Measurements from ENCODE around the gene RPS5. TPM values are rescaled to one million over a fixed set of nuclear protein-coding genes. Genes with fewer than 3 reads are reported as not detected.
A peak's percentile ranks its signal among the peaks of the same experiment; 100 is the strongest.
"Not testable (repeated sequence)": the region's sequence is repeated elsewhere in the genome, so short reads cannot be mapped to it uniquely, and the experiment has no call there.

Gene RPS5
- total RNA-seq, 5 donors from 2014 or later (not counting 1 experiment from before 2014, with no cell fraction given): 1,332 to 1,813 (median 1,414) TPM

- H3K9me3 Mint-ChIP-seq; H3K36me3 Mint-ChIP-seq; H3K27ac ChIP-seq (ENCODE audit: low read length); H3K36me3 ChIP-seq (ENCODE audit: control insufficient read depth in 2 of 2, extremely low read depth in 1 of 2, insufficient read depth in 1 of 2, low read length in 1 of 2); H3K27me3 Mint-ChIP-seq; DNase-seq; CTCF ChIA-PET; H3K9me3 ChIP-seq: not testable (repeated sequence)
- ATAC-seq (replicated peaks in 1 of 4): peak in 2 of 4 experiments; percentile 5 to 7
- Histone ChIP-seq H3K27me3 (replicated peaks in 1 of 2; ENCODE audit: control insufficient read depth in 2 of 2, extremely low read depth in 1 of 2, insufficient read depth in 2 of 2, low read length in 1 of 2) (peaks cover 0 to 19% of the 10 kb centered on the region in 2 experiments), H3K4me3 (ENCODE audit: control insufficient read depth in 1 of 2, extremely low read depth in 1 of 2, low read length in 1 of 2) (peak overlapping the region; percentile 44 to 76), H3K4me1 (ENCODE audit: control insufficient read depth in 1 of 2, extremely low read depth in 1 of 2, insufficient read depth in 2 of 2, low read length in 2 of 2) (peaks cover 9 to 17% of the 10 kb centered on the region in 2 experiments)
- Mint-ChIP-seq H3K4me3 (peak overlapping the region; percentile 86 to 90 (median 88)), H3K27ac (peak overlapping the region; percentile 81 to 83), H3K4me1 (peaks cover 31 to 35% (median 31%) of the 10 kb centered on the region in 3 donors)
- 10% methylated on average over 2 of the region's 12 CpGs for WGBS (ENCODE audit: insufficient coverage)
- POLR2A ChIA-PET: interaction anchor here in 1 of 2 donors (0.6 to 0.9 kb wide), 3 partner anchors 16 to 42 kb away, joined by 3 to 8 read pairs (median 3); partner anchors contain the start of gene ZSCAN22
These were observed 39.0 kb upstream of the RPS5 start for GRCh38 chr19:58348080-58348479.

DNA sequence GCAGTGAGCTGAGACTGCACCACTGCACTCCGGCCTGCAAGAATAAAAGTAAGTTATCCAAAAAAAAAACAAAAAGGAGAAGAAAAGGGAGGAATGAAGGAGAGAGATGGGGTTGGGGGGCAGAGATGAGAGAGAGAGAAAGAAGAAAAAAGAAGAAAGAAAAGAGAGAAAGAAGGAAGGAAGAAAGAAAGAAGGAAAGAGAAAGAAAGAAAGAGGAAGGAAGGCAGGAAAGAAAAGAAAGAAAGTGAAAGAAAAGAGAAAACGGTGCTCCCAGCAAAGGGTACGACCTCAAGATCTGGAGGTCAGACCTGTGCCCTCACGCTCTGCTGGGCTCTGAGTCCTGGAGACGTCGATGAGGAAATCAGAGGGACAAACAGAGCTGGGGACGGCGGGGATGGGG is 37.5 kb upstream of the RPS5 start:
- 75% methylated on average over 7 of the region's 8 CpGs for WGBS (ENCODE audit: insufficient coverage)
- Mint-ChIP-seq H3K36me3 (no peaks in the 10 kb centered on the region), H3K9me3 (no peaks in the 10 kb centered on the region), H3K27me3 (peaks cover 0 to 7% of the 10 kb centered on the region in 2 donors), H3K4me3 (peak overlapping the region in 2 of 3 donors; percentile 13 to 26), H3K27ac (peak overlapping the region in 1 of 2 donors; percentile 58), H3K4me1 (peaks cover 31 to 35% (median 31%) of the 10 kb centered on the region in 3 donors)
- H3K4me3 ChIP-seq (ENCODE audit: control insufficient read depth in 1 of 2, extremely low read depth in 1 of 2, low read length in 1 of 2): no peak overlapping the region
- no peaks in the 10 kb centered on the region for H3K9me3 ChIP-seq
- no peaks in the 10 kb centered on the region for H3K36me3 ChIP-seq (ENCODE audit: control insufficient read depth in 2 of 2, extremely low read depth in 1 of 2, insufficient read depth in 1 of 2, low read length in 1 of 2)
- H3K4me1 ChIP-seq (ENCODE audit: control insufficient read depth in 1 of 2, extremely low read depth in 1 of 2, insufficient read depth in 2 of 2, low read length in 2 of 2): peaks cover 9 to 18% of the 10 kb centered on the region in 2 experiments
- no peak overlapping the region for H3K27ac ChIP-seq (ENCODE audit: low read length)
- ChIA-PET POLR2A (no interaction called here), CTCF (no interaction called here)
- peaks cover 0 to 20% of the 10 kb centered on the region in 2 experiments for H3K27me3 ChIP-seq (replicated peaks in 1 of 2; ENCODE audit: control insufficient read depth in 2 of 2, extremely low read depth in 1 of 2, insufficient read depth in 2 of 2, low read length in 1 of 2)
- no peak for ATAC-seq (replicated peaks in 1 of 4)
- DNase-seq: no peak

DNA sequence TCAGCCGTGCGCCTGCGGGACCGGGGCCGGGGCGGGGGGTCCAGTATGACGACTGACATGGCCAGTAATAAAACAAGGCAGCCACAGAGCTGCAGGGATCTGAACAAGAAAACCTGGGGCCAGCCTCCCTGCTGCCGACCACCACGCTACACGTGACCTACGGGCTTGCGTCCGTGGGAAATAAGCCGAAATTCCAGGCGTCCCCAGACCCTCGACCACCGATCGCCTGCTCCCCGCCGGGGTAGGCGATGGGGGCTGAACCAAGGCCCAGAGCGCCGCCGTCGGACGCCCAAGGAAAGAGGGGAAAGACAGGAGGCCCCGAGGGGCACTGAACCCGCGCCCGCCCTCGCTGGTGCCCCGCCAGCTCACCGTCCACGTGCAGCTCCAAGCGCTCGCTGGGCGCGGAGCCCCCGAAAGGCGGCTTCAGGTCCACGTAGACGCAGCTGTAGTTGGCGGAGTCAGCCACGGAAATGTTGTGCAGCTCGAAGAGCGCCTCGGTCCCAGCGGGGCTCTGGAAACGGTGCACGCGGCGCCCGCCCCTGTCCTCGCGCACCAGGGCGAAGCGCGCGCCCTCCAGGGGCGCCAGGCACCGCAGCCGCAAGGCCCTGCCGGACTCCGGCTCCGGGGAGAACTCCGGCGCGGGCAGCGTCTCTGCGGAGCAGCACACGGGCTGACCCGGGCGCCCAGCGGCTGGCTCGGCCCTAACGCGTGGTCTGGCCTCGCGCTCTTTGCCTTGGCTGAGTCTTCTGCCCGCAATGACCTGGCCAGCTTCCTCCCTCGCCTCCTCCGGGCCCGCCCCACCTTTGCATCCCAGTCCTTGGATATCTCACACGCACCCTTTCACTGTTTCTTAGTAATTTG is 36.8 kb upstream of the RPS5 start:
- no peak overlapping the region for H3K27ac Mint-ChIP-seq
- peak overlapping the region in 1 of 2 donors; percentile 38 for H3K4me3 ChIP-seq (ENCODE audit: control insufficient read depth in 1 of 2, extremely low read depth in 1 of 2, low read length in 1 of 2)
- CTCF ChIA-PET: no interaction called here

DNA sequence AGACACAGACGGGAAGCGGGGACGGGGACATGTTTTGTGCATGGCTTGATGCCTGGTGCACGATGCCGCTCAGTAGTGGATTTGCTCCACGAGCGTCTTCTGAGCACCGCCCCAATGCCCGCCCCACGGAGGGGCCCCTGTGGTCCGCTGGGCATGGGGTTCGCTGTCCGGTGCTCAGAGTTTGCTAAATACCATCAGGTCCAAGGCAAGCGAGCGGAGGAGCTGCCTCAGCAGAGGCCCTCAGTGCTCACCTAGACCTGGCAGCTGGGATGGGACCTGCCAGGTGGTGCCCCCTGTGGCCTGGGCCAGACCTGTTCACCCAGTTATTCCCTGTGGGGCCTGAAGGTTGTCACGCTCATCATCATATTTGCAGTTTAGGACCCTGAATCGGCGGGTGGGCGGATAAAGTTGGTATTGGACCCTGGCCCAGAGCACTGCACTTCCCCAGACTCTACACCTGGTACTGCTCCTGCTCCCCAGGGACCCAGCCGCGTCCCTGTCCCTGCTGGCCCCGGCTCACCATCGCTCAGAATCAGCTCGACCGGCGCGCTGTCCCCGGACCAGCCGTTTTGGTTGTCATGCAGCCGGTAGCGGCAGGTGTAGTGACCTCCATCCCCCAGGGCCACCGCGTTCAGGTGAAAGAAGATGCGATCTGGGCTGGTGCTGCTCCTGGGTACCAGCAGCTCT is 36.1 kb upstream of the RPS5 start:
- Mint-ChIP-seq H3K27me3 (peaks cover 0 to 7% of the 10 kb centered on the region in 2 donors), H3K36me3 (no peaks in the 10 kb centered on the region), H3K9me3 (no peaks in the 10 kb centered on the region), H3K27ac (no peak overlapping the region), H3K4me1 (peaks cover 33 to 36% (median 34%) of the 10 kb centered on the region in 3 donors), H3K4me3 (no peak overlapping the region)
- peaks cover 0 to 25% of the 10 kb centered on the region in 2 experiments for H3K27me3 ChIP-seq (replicated peaks in 1 of 2; ENCODE audit: control insufficient read depth in 2 of 2, extremely low read depth in 1 of 2, insufficient read depth in 2 of 2, low read length in 1 of 2)
- WGBS (ENCODE audit: insufficient coverage): 92% methylated on average over 29 of the region's 34 CpGs
- no peak overlapping the region for H3K27ac ChIP-seq (ENCODE audit: low read length)
- H3K4me3 ChIP-seq (ENCODE audit: control insufficient read depth in 1 of 2, extremely low read depth in 1 of 2, low read length in 1 of 2): no peak overlapping the region
- no peaks in the 10 kb centered on the region for H3K36me3 ChIP-seq (ENCODE audit: control insufficient read depth in 2 of 2, extremely low read depth in 1 of 2, insufficient read depth in 1 of 2, low read length in 1 of 2)
- H3K9me3 ChIP-seq: no peaks in the 10 kb centered on the region
- no peak for DNase-seq
- ChIA-PET CTCF (no interaction called here), POLR2A (no interaction called here)
- no peak for ATAC-seq (replicated peaks in 1 of 4)
- peaks cover 9 to 28% of the 10 kb centered on the region in 2 experiments for H3K4me1 ChIP-seq (ENCODE audit: control insufficient read depth in 1 of 2, extremely low read depth in 1 of 2, insufficient read depth in 2 of 2, low read length in 2 of 2)

More for the DNA sequence above, 36.8 kb upstream of the RPS5 start:
- DNase-seq (no peak), ATAC-seq (replicated peaks in 1 of 4) (no peak)
- no peaks in the 10 kb centered on the region for H3K36me3 ChIP-seq (ENCODE audit: control insufficient read depth in 2 of 2, extremely low read depth in 1 of 2, insufficient read depth in 1 of 2, low read length in 1 of 2)
- H3K27me3 ChIP-seq (replicated peaks in 1 of 2; ENCODE audit: control insufficient read depth in 2 of 2, extremely low read depth in 1 of 2, insufficient read depth in 2 of 2, low read length in 1 of 2): peaks cover 0 to 25% of the 10 kb centered on the region in 2 experiments
- 83% methylated on average over 79 of the region's 84 CpGs for WGBS (ENCODE audit: insufficient coverage)
- peaks cover 9 to 20% of the 10 kb centered on the region in 2 experiments for H3K4me1 ChIP-seq (ENCODE audit: control insufficient read depth in 1 of 2, extremely low read depth in 1 of 2, insufficient read depth in 2 of 2, low read length in 2 of 2)
- no peak overlapping the region for H3K27ac ChIP-seq (ENCODE audit: low read length)
- POLR2A ChIA-PET: no interaction called here
- Mint-ChIP-seq H3K4me1 (peaks cover 35 to 38% (median 35%) of the 10 kb centered on the region in 3 donors), H3K4me3 (peak overlapping the region in 1 of 3 donors; percentile 26), H3K9me3 (no peaks in the 10 kb centered on the region), H3K27me3 (peaks cover 0 to 7% of the 10 kb centered on the region in 2 donors), H3K36me3 (no peaks in the 10 kb centered on the region)
- H3K9me3 ChIP-seq: no peaks in the 10 kb centered on the region

GRCh38 chr19:58351558-58351878 is 35.6 kb upstream of the RPS5 start:
- no peak overlapping the region for H3K4me3 ChIP-seq (ENCODE audit: control insufficient read depth in 1 of 2, extremely low read depth in 1 of 2, low read length in 1 of 2)
- no peak overlapping the region for H3K4me3 Mint-ChIP-seq
- 98% methylated on average over 7 of the region's 9 CpGs for WGBS (ENCODE audit: insufficient coverage)
- H3K27ac ChIP-seq (ENCODE audit: low read length): no peak overlapping the region
- ChIA-PET POLR2A (no interaction called here), CTCF (interaction anchor here in 1 of 2 donors (0.7 kb wide), 1 partner anchor 111 kb away, joined by 5 read pairs; no protein-coding TSS in a partner anchor)
- H3K36me3 Mint-ChIP-seq: no peaks in the 10 kb centered on the region
- H3K4me1 ChIP-seq (ENCODE audit: control insufficient read depth in 1 of 2, extremely low read depth in 1 of 2, insufficient read depth in 2 of 2, low read length in 2 of 2): peaks cover 9 to 31% of the 10 kb centered on the region in 2 experiments
- peaks cover 34 to 36% (median 35%) of the 10 kb centered on the region in 3 donors for H3K4me1 Mint-ChIP-seq
- no peaks in the 10 kb centered on the region for H3K9me3 ChIP-seq
- H3K9me3 Mint-ChIP-seq: no peaks in the 10 kb centered on the region
- ATAC-seq (replicated peaks in 1 of 4) (no peak), DNase-seq (no peak)
- no peaks in the 10 kb centered on the region for H3K36me3 ChIP-seq (ENCODE audit: control insufficient read depth in 2 of 2, extremely low read depth in 1 of 2, insufficient read depth in 1 of 2, low read length in 1 of 2)
- H3K27ac Mint-ChIP-seq: no peak overlapping the region
- peaks cover 0 to 7% of the 10 kb centered on the region in 2 donors for H3K27me3 Mint-ChIP-seq
- H3K27me3 ChIP-seq (replicated peaks in 1 of 2; ENCODE audit: control insufficient read depth in 2 of 2, extremely low read depth in 1 of 2, insufficient read depth in 2 of 2, low read length in 1 of 2): peaks cover 0 to 23% of the 10 kb centered on the region in 2 experiments

- WGBS (ENCODE audit: insufficient coverage): 89% methylated on average over 15 of the region's 23 CpGs
- Mint-ChIP-seq H3K9me3 (no peaks in the 10 kb centered on the region), H3K36me3 (no peaks in the 10 kb centered on the region), H3K4me3 (no peak overlapping the region), H3K27ac (no peak overlapping the region), H3K4me1 (peaks cover 30 to 36% (median 32%) of the 10 kb centered on the region in 3 donors), H3K27me3 (peaks cover 0 to 7% of the 10 kb centered on the region in 2 donors)
- no peak overlapping the region for H3K4me3 ChIP-seq (ENCODE audit: control insufficient read depth in 1 of 2, extremely low read depth in 1 of 2, low read length in 1 of 2)
- H3K36me3 ChIP-seq (ENCODE audit: control insufficient read depth in 2 of 2, extremely low read depth in 1 of 2, insufficient read depth in 1 of 2, low read length in 1 of 2): no peaks in the 10 kb centered on the region
- ATAC-seq (replicated peaks in 1 of 4) (no peak), DNase-seq (no peak)
- POLR2A ChIA-PET: no interaction called here
- H3K27ac ChIP-seq (ENCODE audit: low read length): no peak overlapping the region
- peaks cover 9 to 31% of the 10 kb centered on the region in 2 experiments for H3K4me1 ChIP-seq (ENCODE audit: control insufficient read depth in 1 of 2, extremely low read depth in 1 of 2, insufficient read depth in 2 of 2, low read length in 2 of 2)
- CTCF ChIA-PET: interaction anchor here in 1 of 2 donors (0.7 kb wide), 1 partner anchor 112 kb away, joined by 5 read pairs; no protein-coding TSS in a partner anchor
- H3K27me3 ChIP-seq (replicated peaks in 1 of 2; ENCODE audit: control insufficient read depth in 2 of 2, extremely low read depth in 1 of 2, insufficient read depth in 2 of 2, low read length in 1 of 2): peaks cover 0 to 21% of the 10 kb centered on the region in 2 experiments
- no peaks in the 10 kb centered on the region for H3K9me3 ChIP-seq
These were observed 34.9 kb upstream of the RPS5 start for GRCh38 chr19:58351990-58352755.
